Cardiac septum (tissue), 1 donor: ENCODE results near the gene AVPR1B. TPM values are rescaled to one million over a fixed set of nuclear protein-coding genes. Genes with fewer than 3 reads are reported as not detected.

Experiments used
- DNase-seq: peaks from one replicate; pipeline ENCODE4 v3.0.0-alpha.2; 2020; ENCODE audit warnings: low spot score
- intact Hi-C: fragments of 100-400 bp; cut with DNase I; formaldehyde crosslinking; loops from one replicate; pipeline ENCODE4 v1.14.0; 2022
- total RNA-seq: library from RNA; stranded (reverse); fragmentation: NEBNext Ultra II Directional; extraction: Animal tissue kit (Norgen Biotek cat#: 25700); gene quantifications from one replicate; pipeline ENCODE4 v1.2.1, GENCODE V29; 2021
- donor health status: DM: no; HTN: no; CAD: no.

AVPR1B gene
- total RNA-seq, 1 donor from 2014 or later, result not detected

DNA sequence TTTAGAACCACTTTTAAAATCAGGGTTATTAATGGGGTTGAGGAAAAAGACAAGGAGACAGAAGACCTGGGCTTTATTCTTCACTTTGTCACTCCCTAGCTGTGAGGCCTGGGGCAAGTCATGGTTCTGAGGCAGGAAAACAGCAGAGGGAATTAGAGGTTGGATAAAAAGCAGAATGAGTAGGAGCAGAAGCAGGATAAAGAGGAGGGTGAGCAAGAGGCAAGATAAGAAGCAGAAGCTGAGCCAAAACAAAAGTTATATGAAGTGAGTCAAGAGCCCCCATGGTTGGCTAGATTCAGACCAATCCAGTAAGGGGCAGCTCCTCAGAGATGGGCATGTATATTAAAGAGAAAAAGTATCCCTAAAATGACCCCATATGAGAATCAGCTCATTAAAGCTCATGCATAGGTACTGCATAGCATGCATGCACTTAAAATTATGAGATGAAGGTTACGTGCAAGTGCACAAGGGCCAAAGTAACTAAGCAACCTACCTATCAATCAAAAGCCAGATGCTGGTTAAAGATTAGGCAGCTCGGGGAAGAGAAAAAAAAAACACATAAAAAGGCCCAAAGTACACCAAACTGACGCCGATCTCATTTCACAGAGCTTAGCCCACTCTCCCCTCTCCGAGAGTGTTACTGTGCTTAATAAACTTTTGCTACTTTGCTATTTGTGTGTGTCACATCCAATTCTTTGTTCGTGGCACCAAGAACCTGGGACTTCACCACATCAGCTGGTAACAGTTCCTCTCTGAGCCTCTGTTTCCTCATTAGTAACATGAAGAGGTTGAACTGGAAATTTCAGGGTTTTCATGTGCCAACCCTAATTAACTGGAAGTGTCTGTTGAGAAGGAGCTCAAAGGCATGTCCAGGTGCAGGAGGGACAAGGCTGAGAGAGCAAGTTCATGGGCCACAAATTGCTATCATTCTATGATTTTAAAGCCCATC lies 2.2 kb downstream of the AVPR1B start:
- intact Hi-C loops, result loop anchor here (10.0 kb wide), 1 partner anchor 450 kb away; no protein-coding TSS in a partner anchor
- no peak for DNase-seq

DNA sequence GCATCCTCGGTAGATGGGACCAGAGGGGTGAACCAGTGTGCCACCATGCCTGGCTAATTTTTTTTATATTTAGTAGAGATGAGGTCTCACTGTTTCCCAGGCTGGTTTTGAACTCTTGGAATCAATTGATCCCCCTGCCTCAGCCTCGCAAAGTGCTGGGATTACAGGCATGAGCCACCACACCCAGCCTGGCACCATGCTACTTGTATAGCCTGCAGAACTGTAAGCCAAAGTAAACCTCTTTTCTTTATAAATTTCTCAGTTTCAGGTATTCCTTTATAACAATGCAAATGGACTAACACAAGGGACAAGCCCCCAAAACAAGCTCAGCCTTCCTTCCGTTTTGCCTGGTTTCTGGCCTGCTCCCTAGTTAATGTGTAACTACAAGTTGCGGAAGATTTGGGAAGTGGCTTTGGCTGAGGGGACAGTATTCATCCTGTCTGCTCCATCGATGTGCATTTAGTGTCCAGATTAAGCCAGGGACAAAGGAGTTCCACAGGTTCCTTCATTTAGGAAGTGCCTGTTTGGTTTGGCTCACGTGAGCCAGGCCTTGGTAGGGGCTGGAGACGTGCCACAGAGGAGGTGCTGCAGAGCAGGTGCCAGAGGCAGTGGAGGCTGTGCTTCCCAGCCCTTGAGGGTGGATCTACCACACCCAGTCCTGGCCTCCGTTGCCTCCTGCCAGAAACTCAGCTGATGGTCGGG lies 4.4 kb downstream of the AVPR1B start:
- DNase-seq, result no peak
- intact Hi-C loops, result loop anchor here (10.0 kb wide), 1 partner anchor 448 kb away; no protein-coding TSS in a partner anchor

- no peak for DNase-seq
- intact Hi-C loops, result loop anchor here (10.0 kb wide), 1 partner anchor 447 kb away; no protein-coding TSS in a partner anchor
These were observed 5.8 kb downstream of the AVPR1B start for GRCh38 chr1:206111271-206111927.

DNA sequence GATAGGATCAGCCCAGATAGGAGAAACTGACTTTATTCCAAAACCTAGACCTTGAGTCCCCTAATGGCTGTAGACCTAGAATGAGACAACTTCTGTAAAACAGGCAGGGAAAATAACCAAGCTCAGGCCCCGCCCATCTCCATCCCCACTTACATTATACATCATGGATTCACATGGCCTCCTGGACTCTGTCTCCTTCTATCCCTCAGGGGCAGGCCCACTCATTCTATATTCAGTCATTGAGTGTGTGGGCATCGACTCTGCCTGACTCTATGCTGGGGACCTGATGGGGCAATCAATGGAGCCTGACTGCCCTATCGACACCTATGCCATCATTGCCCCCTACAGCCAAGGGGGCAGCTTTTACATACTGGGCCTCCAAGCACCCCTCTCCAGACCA lies 6.4 kb downstream of the AVPR1B start:
- intact Hi-C loops, result loop anchor here (10.0 kb wide), 1 partner anchor 446 kb away; no protein-coding TSS in a partner anchor
- no peak for DNase-seq

DNA sequence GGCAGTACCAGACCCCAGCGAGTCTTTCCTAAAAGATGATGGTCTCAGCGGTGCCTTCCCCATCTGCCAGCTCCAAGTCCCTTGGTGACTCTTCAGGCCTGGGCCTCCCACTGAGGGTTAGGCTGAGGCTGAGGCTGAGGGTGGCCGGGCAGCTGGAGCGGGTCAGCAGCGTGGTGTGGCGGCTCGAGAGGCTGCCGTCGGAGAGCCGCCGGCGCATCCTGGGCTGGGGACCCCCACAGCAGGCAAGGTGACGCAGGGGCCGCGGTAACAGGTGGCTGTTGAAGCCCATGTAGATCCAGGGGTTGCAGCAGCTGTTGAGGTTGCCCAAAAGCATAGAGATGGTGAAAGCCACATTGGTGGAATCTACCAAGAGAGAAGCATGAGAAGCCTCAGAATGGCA lies 7.0 kb downstream of the AVPR1B start:
- no peak for DNase-seq
- intact Hi-C loops, result loop anchor here (10.0 kb wide), 1 partner anchor 445 kb away; no protein-coding TSS in a partner anchor

DNA sequence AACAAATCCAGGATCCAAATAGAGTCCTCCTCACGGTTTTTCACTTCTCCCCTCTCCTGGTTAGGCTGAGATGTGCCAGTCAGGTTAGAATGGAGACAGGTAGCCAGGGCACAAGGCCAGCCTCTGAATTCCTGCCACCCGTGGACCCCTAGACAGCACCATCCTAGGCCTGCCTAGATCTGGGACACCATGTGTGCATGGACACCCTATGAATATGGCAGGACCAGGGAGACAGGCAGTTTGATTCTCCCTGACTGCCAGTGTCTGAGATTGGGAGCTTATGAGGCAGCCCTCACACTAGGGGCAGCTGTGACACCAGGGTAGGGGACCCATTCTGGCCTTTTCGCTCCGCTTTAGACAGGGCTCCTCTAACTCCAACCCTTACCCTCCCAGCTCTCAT lies 7.5 kb downstream of the AVPR1B start:
- intact Hi-C loops, result loop anchor here (5.0 to 10.0 kb wide), 4 partner anchors 77 to 445 kb away; no protein-coding TSS in a partner anchor
- no peak for DNase-seq

DNA sequence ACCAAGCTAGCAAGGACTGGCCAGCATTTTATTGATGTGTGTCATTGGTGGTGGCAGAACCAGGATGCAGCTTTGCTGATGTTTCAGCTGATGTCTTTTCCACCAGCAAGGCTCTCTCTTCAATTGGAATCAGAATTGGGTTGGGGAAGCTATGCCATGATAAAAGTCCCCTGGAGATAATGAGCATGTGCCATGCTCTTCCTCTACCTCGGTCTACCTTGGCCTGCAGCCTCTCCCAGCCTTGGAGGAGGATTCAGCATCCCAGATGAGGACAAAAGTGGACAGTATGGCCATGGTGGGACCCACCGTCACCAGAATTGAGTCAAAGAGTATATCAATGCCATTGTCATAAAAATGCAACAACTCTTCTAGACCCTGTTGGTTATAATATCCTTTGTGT lies 8.6 kb downstream of the AVPR1B start:
- DNase-seq, result no peak
- intact Hi-C loops, result loop anchor here (5.0 to 10.0 kb wide), 3 partner anchors 76 to 314 kb away; no protein-coding TSS in a partner anchor

GRCh38 chr1:206107168-206107544 lies 10.0 kb downstream of the AVPR1B start:
- no peak for DNase-seq
- intact Hi-C loops, result loop anchor here (5.0 to 10.0 kb wide), 3 partner anchors 75 to 312 kb away; no protein-coding TSS in a partner anchor

DNA sequence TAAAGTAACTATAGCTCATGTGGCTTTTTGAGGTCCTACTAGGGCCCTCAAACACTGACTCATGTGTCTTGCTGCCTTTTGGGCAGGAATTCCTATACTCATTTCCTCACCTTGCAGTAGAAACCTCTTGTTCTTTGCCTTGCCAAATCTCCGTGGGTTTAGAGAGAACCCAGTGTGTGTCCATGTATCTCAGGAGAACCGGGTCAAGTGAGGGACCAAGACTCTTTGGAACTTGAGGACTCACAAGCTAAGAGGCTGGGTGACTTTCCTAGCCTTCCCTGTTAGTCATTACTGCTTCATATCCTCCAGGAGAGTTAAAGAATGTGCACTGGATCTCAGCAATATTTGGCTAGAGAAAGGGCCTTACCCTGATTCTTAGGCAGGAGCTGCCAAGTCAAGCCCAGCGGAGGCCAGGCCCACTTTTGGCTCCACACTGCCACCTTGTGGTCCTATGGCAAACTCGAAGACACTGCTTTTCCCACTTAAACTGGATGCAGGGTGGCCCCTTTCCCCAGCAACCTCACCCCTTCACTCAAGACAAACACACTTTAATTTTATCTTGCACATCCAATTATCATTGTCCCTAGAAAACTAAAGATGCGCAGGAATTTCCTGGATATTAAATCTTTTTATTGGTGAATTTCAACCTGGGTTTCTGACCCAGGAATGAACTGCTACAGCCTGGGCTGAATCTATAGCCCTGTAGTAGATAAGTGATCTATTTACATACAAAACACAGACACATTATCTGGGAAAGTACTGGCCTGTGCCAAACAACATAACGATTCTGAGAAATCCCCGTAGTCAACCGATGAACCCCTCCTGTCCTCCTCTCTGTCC lies 10.6 kb downstream of the AVPR1B start:
- intact Hi-C loops, result loop anchor here (1.0 to 10.0 kb wide), 4 partner anchors 74 to 312 kb away; no protein-coding TSS in a partner anchor
- peak; percentile 93 for DNase-seq

DNA sequence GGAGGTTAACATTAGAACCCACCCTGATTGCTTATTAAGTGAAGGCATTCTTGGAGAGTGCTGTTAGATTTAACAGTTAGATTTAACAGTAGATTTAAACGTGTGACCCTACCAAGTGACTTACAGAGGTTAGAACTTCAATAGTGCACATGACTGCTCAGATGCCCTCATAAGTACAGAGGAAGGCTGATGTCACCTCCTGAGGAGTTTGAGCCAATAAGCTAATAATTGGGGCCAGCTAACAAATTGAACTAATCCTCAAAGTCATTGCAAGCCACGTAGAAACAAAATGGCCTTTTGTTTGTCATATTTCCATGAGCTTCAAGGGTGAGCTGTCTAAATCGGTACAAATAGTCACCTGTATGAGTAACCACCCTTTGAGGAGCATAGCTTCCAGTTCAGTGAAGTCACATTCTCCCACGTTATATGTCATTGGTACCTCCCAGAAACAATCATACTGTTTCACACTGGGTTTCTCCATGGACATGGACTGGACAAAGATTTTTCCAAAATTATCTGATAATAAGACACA lies 11.7 kb downstream of the AVPR1B start:
- DNase-seq, result no peak
- intact Hi-C loops, result loop anchor here (5.0 to 10.0 kb wide), 3 partner anchors 73 to 311 kb away; no protein-coding TSS in a partner anchor

DNA sequence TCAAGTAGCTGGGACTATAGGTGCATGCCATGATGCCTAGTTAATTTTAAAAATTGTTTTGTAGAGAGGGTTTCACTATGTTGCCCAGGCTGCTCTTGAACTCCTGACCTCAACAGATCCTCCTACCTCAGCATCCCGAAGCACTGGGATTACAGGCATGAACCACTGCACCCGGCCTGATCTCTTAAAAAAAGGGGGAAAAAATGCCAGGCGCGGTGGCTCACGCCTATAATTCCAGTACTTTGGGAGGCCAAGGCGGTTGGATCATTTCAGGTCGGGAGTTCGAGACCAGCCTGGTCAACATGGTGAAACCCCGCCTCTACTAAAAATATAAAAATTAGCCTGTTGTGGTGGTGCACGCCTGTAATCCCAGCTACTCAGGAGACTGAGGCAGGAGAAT lies 13.2 kb downstream of the AVPR1B start:
- intact Hi-C loops, result loop anchor here (10.0 kb wide), 1 partner anchor 309 kb away; no protein-coding TSS in a partner anchor

GRCh38 chr1:206102292-206102936 lies 14.8 kb downstream of the AVPR1B start:
- intact Hi-C loops, result loop anchor here (10.0 kb wide), 1 partner anchor 308 kb away; no protein-coding TSS in a partner anchor
- DNase-seq, result no peak

More for the DNA sequence above, 13.2 kb downstream of the AVPR1B start:
- no peak for DNase-seq

DNA sequence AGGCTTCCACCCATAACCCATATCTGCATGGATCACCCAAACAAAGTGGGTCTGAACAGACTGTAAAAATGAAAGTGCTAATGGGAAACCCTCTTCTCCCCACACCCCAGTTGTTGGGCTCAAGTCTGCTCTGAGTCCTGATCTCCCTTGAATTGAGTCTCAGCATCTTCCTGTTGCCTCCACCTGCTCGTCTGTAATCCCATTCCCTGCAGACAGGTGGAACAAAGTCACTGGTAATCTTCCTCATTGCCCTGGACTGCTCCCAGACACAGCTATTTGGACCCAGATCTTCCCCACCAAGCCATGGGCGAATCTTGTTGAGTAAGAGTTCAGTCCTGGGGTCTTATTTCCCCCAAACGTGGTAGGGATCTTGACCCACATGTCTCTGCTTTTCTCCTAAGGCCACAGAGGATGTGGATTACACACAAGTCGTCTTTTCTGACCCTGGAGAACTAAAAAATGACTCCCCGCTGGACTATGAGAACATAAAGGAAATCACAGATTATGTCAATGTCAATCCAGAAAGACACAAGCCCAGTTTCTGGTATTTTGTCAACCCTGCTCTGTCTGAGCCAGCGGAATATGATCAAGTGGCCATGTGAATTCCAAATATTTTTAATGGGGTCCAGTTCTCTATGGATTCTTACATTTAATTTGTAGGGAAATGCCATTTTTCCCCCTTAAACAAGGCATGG lies 15.7 kb downstream of the AVPR1B start:
- no peak for DNase-seq
- intact Hi-C loops, result loop anchor here (10.0 kb wide), 1 partner anchor 307 kb away; no protein-coding TSS in a partner anchor

DNA sequence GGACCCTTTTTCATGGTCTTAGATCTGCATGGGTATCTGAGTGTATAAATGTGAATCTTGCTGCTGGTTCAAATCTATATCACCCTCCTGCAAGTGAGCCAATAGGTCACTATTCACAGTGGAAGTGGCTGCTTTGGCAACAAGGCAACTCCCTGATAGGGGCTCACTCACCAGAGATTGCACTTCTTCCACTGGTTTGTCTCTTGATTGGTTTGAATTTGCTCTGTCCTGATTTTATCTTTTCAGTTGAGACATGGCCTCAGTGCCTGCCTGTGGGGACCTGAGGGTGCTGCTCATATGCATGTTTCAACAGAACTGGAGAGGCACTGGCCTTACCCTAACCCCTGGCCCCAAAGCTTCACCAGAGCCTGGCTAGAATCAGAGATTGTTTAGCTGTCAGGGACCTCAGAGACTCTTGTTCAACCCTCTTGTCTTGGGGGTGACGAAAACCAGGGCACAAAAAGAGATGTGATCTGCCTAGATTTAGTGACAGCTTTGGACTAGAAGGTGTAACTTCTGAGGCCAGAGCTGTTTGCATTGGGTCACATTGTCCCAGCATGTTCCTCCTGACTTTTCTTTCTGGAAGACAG lies 16.9 kb downstream of the AVPR1B start:
- intact Hi-C loops, result loop anchor here (10.0 kb wide), 1 partner anchor 306 kb away; no protein-coding TSS in a partner anchor
- DNase-seq, result no peak

- intact Hi-C loops, result no loop called here
- no peak for DNase-seq
These were observed 18.8 kb downstream of the AVPR1B start for GRCh38 chr1:206098242-206098919.

DNA sequence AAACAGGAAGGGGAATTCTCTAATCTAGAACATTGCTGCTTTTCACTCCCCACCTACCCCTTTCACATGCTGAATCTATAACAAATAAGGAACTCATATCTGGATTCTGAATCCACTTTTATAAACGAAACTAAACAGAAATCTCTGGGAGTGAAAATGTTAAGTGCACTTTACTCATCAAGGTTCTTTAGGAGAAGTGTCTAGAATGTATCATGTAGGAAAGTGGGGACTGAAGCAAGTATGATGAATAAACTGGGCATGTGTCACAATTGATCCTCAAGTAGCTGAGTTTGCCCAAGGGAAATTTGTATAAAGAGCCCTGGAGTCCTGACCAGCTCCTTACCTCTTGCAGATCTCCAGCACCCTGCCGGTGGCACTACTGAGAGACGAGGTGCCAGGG lies 19.8 kb downstream of the AVPR1B start:
- DNase-seq, result no peak
- intact Hi-C loops, result no loop called here
